Measurements from ENCODE around the gene SERAC1.

SERAC1 gene

GRCh38 chr6:158142789-158143188, 25.3 kb downstream of the SERAC1 start:
- Histone ChIP-seq H2BK5ac (ENCODE audit: low read length) (no peak overlapping the region), H3K9ac (ENCODE audit: low read length) (no peak overlapping the region), H3K4ac (ENCODE audit: low read depth, low read length) (no peak overlapping the region), H3K56ac (ENCODE audit: low read length) (no peak overlapping the region), H3K4me2 (ENCODE audit: low read length) (no peak overlapping the region), H3K4me3 (ENCODE audit: low read length) (no peak overlapping the region), H3K4me1 (ENCODE audit: control insufficient read depth, low read depth, low read length) (no peaks in the 10 kb centered on the region), H3K27me3 (ENCODE audit: insufficient read depth, low read length, poor library complexity) (no peaks in the 10 kb centered on the region), H2AK5ac (ENCODE audit: low read length) (no peak overlapping the region), H3K23ac (ENCODE audit: low read length) (no peak overlapping the region), H3K79me2 (ENCODE audit: control insufficient read depth, insufficient read depth, low read length) (no peaks in the 10 kb centered on the region), H3K79me1 (ENCODE audit: low read length) (no peaks in the 10 kb centered on the region), H2BK15ac (replicated peaks; ENCODE audit: low read depth) (no peak overlapping the region), H3K36me3 (ENCODE audit: control insufficient read depth, insufficient read depth, low read length) (peaks cover 2% of the 10 kb centered on the region), H3K18ac (ENCODE audit: low read length) (no peak overlapping the region), H2BK120ac (ENCODE audit: low read depth, low read length) (no peak overlapping the region), H4K5ac (ENCODE audit: low read length) (no peak overlapping the region), H4K8ac (ENCODE audit: low read depth, low read length) (no peak overlapping the region), H3K27ac (ENCODE audit: low read depth, low read length) (no peak overlapping the region)
- no peak for DNase-seq

DNA sequence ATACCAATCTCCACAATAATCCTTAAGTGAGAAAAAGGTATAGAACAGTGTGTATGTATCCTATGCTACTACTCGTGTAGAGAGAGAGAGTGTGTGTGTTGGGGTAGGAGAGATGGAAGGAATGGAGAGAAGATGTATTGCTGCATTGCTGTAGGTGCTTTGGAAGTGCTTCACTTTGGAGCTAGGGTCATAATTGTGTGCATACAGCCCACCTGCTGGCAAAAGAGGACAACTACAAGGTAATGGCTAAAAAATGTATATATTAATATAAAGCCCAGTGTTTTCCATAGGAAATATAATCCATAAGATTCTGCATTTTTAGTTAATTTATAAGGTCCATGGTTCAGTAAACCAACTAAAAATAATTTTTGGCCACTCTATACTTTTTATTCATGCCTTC, 36.1 kb downstream of the SERAC1 start:
- 100% methylated on average over 1 of the region's 1 CpG for WGBS (ENCODE audit: extremely low coverage, insufficient coverage, low lambda C conversion rate)
- no peak overlapping the region for H3K27ac ChIP-seq (ENCODE audit: low read depth, low read length)
- H3K27me3 ChIP-seq (ENCODE audit: insufficient read depth, low read length, poor library complexity), result no peaks in the 10 kb centered on the region
- no peak overlapping the region for H3K23ac ChIP-seq (ENCODE audit: low read length)
- no peak overlapping the region for H3K4me2 ChIP-seq (ENCODE audit: low read length)
- H2BK5ac ChIP-seq (ENCODE audit: low read length), result no peak overlapping the region
- H2BK120ac ChIP-seq (ENCODE audit: low read depth, low read length), result no peak overlapping the region
- H3K4ac ChIP-seq (ENCODE audit: low read depth, low read length), result no peak overlapping the region
- no peak overlapping the region for H3K4me3 ChIP-seq (ENCODE audit: low read length)
- no peaks in the 10 kb centered on the region for H3K36me3 ChIP-seq (ENCODE audit: control insufficient read depth, insufficient read depth, low read length)
- no peaks in the 10 kb centered on the region for H3K4me1 ChIP-seq (ENCODE audit: control insufficient read depth, low read depth, low read length)
- H3K79me2 ChIP-seq (ENCODE audit: control insufficient read depth, insufficient read depth, low read length), result no peaks in the 10 kb centered on the region
- no peak overlapping the region for H4K5ac ChIP-seq (ENCODE audit: low read length)
- no peak overlapping the region for H3K56ac ChIP-seq (ENCODE audit: low read length)
- peak; percentile 29 for DNase-seq
- H2BK15ac ChIP-seq (replicated peaks; ENCODE audit: low read depth), result no peak overlapping the region
- H3K79me1 ChIP-seq (ENCODE audit: low read length), result no peaks in the 10 kb centered on the region
- no peak overlapping the region for H2AK5ac ChIP-seq (ENCODE audit: low read length)
- H4K8ac ChIP-seq (ENCODE audit: low read depth, low read length), result no peak overlapping the region
- H3K9ac ChIP-seq (ENCODE audit: low read length), result no peak overlapping the region
- H3K18ac ChIP-seq (ENCODE audit: low read length), result no peak overlapping the region

DNA sequence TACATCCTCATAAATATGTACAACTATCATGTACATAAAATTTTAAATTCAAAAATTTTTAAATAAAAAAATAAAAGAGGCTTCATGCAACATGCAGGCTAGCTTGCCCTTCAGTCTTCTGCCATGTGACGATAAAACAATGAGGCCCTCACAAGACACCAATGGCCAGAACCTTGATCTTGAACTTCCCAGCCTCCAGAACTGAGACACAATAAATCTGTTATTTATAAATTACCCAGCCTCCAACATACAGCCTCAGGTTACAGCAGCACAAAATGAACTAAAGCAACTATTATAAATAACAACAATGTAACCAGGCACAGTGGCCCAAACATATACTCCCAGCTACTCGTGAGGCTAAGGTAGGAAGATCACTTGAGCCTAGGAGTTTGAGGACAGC, 42.8 kb downstream of the SERAC1 start:
- Histone ChIP-seq H2AK5ac (ENCODE audit: low read length) (no peak overlapping the region), H3K4me2 (ENCODE audit: low read length) (no peak overlapping the region), H3K18ac (ENCODE audit: low read length) (no peak overlapping the region), H3K23ac (ENCODE audit: low read length) (no peak overlapping the region), H3K4ac (ENCODE audit: low read depth, low read length) (no peak overlapping the region), H3K27me3 (ENCODE audit: insufficient read depth, low read length, poor library complexity) (no peaks in the 10 kb centered on the region), H2BK5ac (ENCODE audit: low read length) (no peak overlapping the region), H3K27ac (ENCODE audit: low read depth, low read length) (no peak overlapping the region), H4K8ac (ENCODE audit: low read depth, low read length) (no peak overlapping the region), H3K4me1 (ENCODE audit: control insufficient read depth, low read depth, low read length) (no peaks in the 10 kb centered on the region), H3K79me1 (ENCODE audit: low read length) (no peaks in the 10 kb centered on the region), H2BK15ac (replicated peaks; ENCODE audit: low read depth) (no peak overlapping the region), H4K5ac (ENCODE audit: low read length) (no peak overlapping the region), H3K4me3 (ENCODE audit: low read length) (no peak overlapping the region), H3K36me3 (ENCODE audit: control insufficient read depth, insufficient read depth, low read length) (no peaks in the 10 kb centered on the region), H3K56ac (ENCODE audit: low read length) (no peak overlapping the region), H2BK120ac (ENCODE audit: low read depth, low read length) (no peak overlapping the region), H3K9ac (ENCODE audit: low read length) (no peak overlapping the region), H3K79me2 (ENCODE audit: control insufficient read depth, insufficient read depth, low read length) (no peaks in the 10 kb centered on the region)
- no CpG with 5 or more reads among the region's 2 CpGs for WGBS (ENCODE audit: extremely low coverage, insufficient coverage, low lambda C conversion rate)
- DNase-seq, result no peak

GRCh38 chr6:158124288-158124687, 43.8 kb downstream of the SERAC1 start:
- WGBS (ENCODE audit: extremely low coverage, insufficient coverage, low lambda C conversion rate), result no CpG with 5 or more reads among the region's 1 CpG
- no peak for DNase-seq

GRCh38 chr6:158122048-158122447, 46.0 kb downstream of the SERAC1 start:
- H3K27me3 ChIP-seq (ENCODE audit: insufficient read depth, low read length, poor library complexity), result no peaks in the 10 kb centered on the region
- no CpG with 5 or more reads among the region's 2 CpGs for WGBS (ENCODE audit: extremely low coverage, insufficient coverage, low lambda C conversion rate)
- H3K4ac ChIP-seq (ENCODE audit: low read depth, low read length), result no peak overlapping the region
- H3K9ac ChIP-seq (ENCODE audit: low read length), result no peak overlapping the region
- H3K79me2 ChIP-seq (ENCODE audit: control insufficient read depth, insufficient read depth, low read length), result no peaks in the 10 kb centered on the region
- H3K79me1 ChIP-seq (ENCODE audit: low read length), result no peaks in the 10 kb centered on the region
- H4K8ac ChIP-seq (ENCODE audit: low read depth, low read length), result no peak overlapping the region
- H3K27ac ChIP-seq (ENCODE audit: low read depth, low read length), result no peak overlapping the region
- H3K23ac ChIP-seq (ENCODE audit: low read length), result no peak overlapping the region
- H2BK15ac ChIP-seq (replicated peaks; ENCODE audit: low read depth), result no peak overlapping the region
- no peak overlapping the region for H3K4me3 ChIP-seq (ENCODE audit: low read length)
- no peaks in the 10 kb centered on the region for H3K36me3 ChIP-seq (ENCODE audit: control insufficient read depth, insufficient read depth, low read length)
- H3K18ac ChIP-seq (ENCODE audit: low read length), result no peak overlapping the region
- DNase-seq, result no peak
- no peak overlapping the region for H2BK5ac ChIP-seq (ENCODE audit: low read length)
- no peak overlapping the region for H3K4me2 ChIP-seq (ENCODE audit: low read length)
- H4K5ac ChIP-seq (ENCODE audit: low read length), result no peak overlapping the region
- H2BK120ac ChIP-seq (ENCODE audit: low read depth, low read length), result no peak overlapping the region
- H3K4me1 ChIP-seq (ENCODE audit: control insufficient read depth, low read depth, low read length), result no peaks in the 10 kb centered on the region
- no peak overlapping the region for H3K56ac ChIP-seq (ENCODE audit: low read length)
- H2AK5ac ChIP-seq (ENCODE audit: low read length), result no peak overlapping the region

More at GRCh38 chr6:158124288-158124687, 43.8 kb downstream of the SERAC1 start:
- no peak overlapping the region for H3K27ac ChIP-seq (ENCODE audit: low read depth, low read length)
- H4K8ac ChIP-seq (ENCODE audit: low read depth, low read length), result no peak overlapping the region
- H3K56ac ChIP-seq (ENCODE audit: low read length), result no peak overlapping the region
- no peaks in the 10 kb centered on the region for H3K79me1 ChIP-seq (ENCODE audit: low read length)
- no peak overlapping the region for H2BK120ac ChIP-seq (ENCODE audit: low read depth, low read length)
- H3K79me2 ChIP-seq (ENCODE audit: control insufficient read depth, insufficient read depth, low read length), result no peaks in the 10 kb centered on the region
- H3K4me1 ChIP-seq (ENCODE audit: control insufficient read depth, low read depth, low read length), result no peaks in the 10 kb centered on the region
- H3K18ac ChIP-seq (ENCODE audit: low read length), result no peak overlapping the region
- no peak overlapping the region for H4K5ac ChIP-seq (ENCODE audit: low read length)
- H3K4me2 ChIP-seq (ENCODE audit: low read length), result no peak overlapping the region
- H3K23ac ChIP-seq (ENCODE audit: low read length), result no peak overlapping the region
- H3K4ac ChIP-seq (ENCODE audit: low read depth, low read length), result no peak overlapping the region
- H3K4me3 ChIP-seq (ENCODE audit: low read length), result no peak overlapping the region
- H2BK15ac ChIP-seq (replicated peaks; ENCODE audit: low read depth), result no peak overlapping the region
- H3K27me3 ChIP-seq (ENCODE audit: insufficient read depth, low read length, poor library complexity), result no peaks in the 10 kb centered on the region
- no peak overlapping the region for H2BK5ac ChIP-seq (ENCODE audit: low read length)
- no peak overlapping the region for H3K9ac ChIP-seq (ENCODE audit: low read length)
- no peaks in the 10 kb centered on the region for H3K36me3 ChIP-seq (ENCODE audit: control insufficient read depth, insufficient read depth, low read length)
- no peak overlapping the region for H2AK5ac ChIP-seq (ENCODE audit: low read length)

GRCh38 chr6:158121335-158121734, 46.7 kb downstream of the SERAC1 start:
- no peak overlapping the region for H4K5ac ChIP-seq (ENCODE audit: low read length)
- H3K4me1 ChIP-seq (ENCODE audit: control insufficient read depth, low read depth, low read length), result no peaks in the 10 kb centered on the region
- no peak overlapping the region for H2BK15ac ChIP-seq (replicated peaks; ENCODE audit: low read depth)
- WGBS (ENCODE audit: extremely low coverage, insufficient coverage, low lambda C conversion rate), result no CpG with 5 or more reads among the region's 3 CpGs
- H2BK5ac ChIP-seq (ENCODE audit: low read length), result no peak overlapping the region
- H3K56ac ChIP-seq (ENCODE audit: low read length), result no peak overlapping the region
- H3K4ac ChIP-seq (ENCODE audit: low read depth, low read length), result no peak overlapping the region
- no peak overlapping the region for H3K27ac ChIP-seq (ENCODE audit: low read depth, low read length)
- no peak overlapping the region for H3K4me3 ChIP-seq (ENCODE audit: low read length)
- H2AK5ac ChIP-seq (ENCODE audit: low read length), result no peak overlapping the region
- no peak overlapping the region for H4K8ac ChIP-seq (ENCODE audit: low read depth, low read length)
- H3K79me1 ChIP-seq (ENCODE audit: low read length), result no peaks in the 10 kb centered on the region
- no peaks in the 10 kb centered on the region for H3K36me3 ChIP-seq (ENCODE audit: control insufficient read depth, insufficient read depth, low read length)
- no peak overlapping the region for H3K4me2 ChIP-seq (ENCODE audit: low read length)
- no peak overlapping the region for H3K18ac ChIP-seq (ENCODE audit: low read length)
- DNase-seq, result peak; percentile 13
- H2BK120ac ChIP-seq (ENCODE audit: low read depth, low read length), result no peak overlapping the region
- H3K23ac ChIP-seq (ENCODE audit: low read length), result no peak overlapping the region
- H3K79me2 ChIP-seq (ENCODE audit: control insufficient read depth, insufficient read depth, low read length), result no peaks in the 10 kb centered on the region
- no peak overlapping the region for H3K9ac ChIP-seq (ENCODE audit: low read length)
- H3K27me3 ChIP-seq (ENCODE audit: insufficient read depth, low read length, poor library complexity), result no peaks in the 10 kb centered on the region

All from mesendoderm (in vitro differentiated cells).